DMS79 treated with DMSO at 0.1 percent for 48 hours (cell line): Measurements from ENCODE around the gene ANAPC7.
"Not testable (repeated sequence)": the region's sequence is repeated elsewhere in the genome, so short reads cannot be mapped to it uniquely, and the experiment has no call there.

Source experiments
- DNase-seq: peaks from one replicate; lab custom pipeline; 2025; lab: John Stamatoyannopoulos, UW

The ANAPC7 gene, protein sequence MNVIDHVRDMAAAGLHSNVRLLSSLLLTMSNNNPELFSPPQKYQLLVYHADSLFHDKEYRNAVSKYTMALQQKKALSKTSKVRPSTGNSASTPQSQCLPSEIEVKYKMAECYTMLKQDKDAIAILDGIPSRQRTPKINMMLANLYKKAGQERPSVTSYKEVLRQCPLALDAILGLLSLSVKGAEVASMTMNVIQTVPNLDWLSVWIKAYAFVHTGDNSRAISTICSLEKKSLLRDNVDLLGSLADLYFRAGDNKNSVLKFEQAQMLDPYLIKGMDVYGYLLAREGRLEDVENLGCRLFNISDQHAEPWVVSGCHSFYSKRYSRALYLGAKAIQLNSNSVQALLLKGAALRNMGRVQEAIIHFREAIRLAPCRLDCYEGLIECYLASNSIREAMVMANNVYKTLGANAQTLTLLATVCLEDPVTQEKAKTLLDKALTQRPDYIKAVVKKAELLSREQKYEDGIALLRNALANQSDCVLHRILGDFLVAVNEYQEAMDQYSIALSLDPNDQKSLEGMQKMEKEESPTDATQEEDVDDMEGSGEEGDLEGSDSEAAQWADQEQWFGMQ

DNA sequence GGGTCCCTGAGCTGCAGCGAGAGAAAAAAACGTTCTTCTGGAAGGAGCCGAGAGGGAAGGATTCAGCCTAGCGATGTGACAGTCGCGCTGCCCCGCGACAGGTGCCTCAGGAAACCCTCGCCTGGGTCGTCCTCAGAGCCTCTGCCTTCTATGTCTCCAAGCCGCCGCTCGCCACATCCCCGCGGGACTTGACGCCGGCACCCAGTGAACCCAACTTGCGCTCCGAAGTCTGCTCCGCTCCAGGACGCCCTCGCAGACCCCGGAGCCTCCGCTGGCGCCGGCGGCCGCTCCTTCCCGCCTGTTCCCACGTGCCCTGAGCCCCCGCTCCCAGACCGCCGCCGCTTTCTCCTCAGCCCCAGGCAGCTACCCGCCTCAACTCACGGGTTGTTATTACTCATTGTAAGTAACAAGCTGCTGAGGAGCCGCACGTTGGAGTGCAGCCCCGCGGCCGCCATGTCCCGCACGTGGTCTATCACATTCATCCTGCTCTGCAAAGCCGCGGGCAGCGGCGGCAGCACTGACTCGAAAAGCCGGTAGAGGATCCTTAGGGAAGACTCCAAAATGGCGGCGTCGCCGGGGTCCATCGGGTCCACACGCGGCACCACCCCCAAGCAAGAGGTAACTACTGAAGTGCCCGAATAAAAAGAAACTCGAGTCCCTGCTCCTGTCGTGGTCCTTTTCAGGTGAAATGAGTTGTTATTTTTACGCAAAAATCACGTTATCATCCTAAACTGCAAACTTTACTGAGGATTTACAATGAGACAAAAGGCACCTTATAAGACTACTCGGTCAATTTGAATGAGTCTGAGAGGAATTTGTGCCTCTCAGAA is at the start of gene ANAPC7:
Gene ANAPC7, minus strand, starts transcription at position 563 of the 830 bp plus-strand sequence. Its CDS starts 81 bp downstream, at position 482.
- DNase-seq = peak; percentile 91

- DNase-seq = no peak
These were observed 47.8 kb upstream of the ANAPC7 start for GRCh38 chr12:110451263-110451662.

DNA sequence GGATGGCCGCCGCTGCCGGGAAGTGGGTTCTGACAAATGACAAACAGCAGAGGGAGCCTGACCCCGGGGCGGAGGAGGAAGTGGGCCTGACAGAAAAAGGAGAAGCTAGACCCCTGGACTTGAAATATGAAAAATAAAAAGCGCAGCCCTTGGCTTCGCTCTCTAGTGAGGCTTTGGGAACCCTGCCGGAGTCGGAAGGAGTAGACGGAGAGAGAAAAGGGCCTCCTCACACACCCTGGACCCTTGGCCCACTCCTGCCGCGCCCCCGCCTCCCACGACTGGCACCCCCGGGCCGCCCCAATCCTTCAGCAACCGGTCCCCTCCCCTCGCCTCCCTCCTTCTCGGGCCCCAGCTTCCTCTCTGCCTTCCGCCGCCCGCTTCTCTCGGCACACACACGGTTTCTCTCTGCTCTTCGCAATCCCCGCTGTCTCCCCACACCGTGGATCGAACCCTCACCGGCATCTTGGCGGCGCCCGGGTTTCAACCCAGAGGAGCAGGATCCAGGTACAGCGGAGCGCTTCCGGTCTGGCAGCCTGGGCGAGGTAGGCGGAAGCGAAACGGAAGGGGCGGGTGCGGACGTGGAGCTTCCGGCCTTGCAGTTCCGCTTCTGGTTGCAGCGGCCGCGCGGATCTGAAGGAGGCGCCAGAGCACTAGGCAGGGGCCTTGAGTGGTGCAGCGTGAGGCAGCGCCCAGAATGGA is 46.4 kb upstream of the ANAPC7 start, which contains the start of gene ARPC3:
Gene ARPC3, minus strand, starts transcription at position 539 of the 699 bp plus-strand sequence. Its CDS starts 77 bp downstream, at position 462.
- DNase-seq = peak; percentile 93

GRCh38 chr12:110444455-110444854 is 40.9 kb upstream of the ANAPC7 start:
- no peak for DNase-seq

DNA sequence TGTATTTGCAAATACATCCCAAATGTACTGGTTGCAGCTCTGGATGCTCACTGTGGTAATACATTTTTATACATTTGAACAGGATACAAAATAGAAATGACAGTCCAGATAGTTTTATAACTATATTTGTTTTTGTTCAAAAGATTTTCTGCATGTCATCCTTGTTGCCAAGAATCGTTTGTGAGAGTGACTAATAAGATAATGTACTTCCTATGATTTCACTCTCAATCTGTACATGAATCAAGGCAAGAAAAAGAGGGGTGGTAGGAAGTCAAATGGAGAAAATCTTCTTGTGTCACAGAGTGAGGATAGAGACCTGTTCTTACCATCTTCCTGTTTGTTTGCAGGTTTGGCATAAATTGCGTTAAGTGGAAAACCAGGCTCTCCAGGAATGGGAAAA is 32.7 kb upstream of the ANAPC7 start:
- DNase-seq = no peak

- DNase-seq = no peak
These were observed 28.6 kb upstream of the ANAPC7 start for GRCh38 chr12:110431957-110432587.

- DNase-seq = not testable (repeated sequence)
These were observed 26.2 kb upstream of the ANAPC7 start for GRCh38 chr12:110429676-110430075.

- no peak for DNase-seq
These were observed 22.9 kb upstream of the ANAPC7 start for GRCh38 chr12:110426406-110426805.

GRCh38 chr12:110424237-110424636 is 20.7 kb upstream of the ANAPC7 start:
- no peak for DNase-seq

DNA sequence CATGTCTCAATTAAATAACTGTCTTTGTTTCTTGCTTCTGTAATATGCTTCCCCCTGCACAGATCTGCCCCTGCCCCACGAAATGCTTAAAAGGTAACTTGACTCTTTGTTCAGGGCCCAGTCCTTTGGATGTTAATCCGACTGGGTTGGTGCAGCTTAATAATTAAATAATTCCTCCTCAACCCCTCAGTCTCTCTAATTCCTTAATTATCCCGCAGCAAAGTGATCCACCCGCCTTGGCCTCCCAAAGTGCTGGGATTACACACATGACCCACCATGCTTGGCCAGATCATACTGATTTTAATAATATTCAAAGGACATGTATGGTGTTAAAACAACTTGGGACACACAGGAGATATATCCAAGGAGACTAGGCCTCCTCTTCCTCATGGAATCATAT is 18.2 kb upstream of the ANAPC7 start:
- no peak for DNase-seq

- DNase-seq = no peak
These were observed 17.7 kb upstream of the ANAPC7 start for GRCh38 chr12:110421159-110421661.

DNA sequence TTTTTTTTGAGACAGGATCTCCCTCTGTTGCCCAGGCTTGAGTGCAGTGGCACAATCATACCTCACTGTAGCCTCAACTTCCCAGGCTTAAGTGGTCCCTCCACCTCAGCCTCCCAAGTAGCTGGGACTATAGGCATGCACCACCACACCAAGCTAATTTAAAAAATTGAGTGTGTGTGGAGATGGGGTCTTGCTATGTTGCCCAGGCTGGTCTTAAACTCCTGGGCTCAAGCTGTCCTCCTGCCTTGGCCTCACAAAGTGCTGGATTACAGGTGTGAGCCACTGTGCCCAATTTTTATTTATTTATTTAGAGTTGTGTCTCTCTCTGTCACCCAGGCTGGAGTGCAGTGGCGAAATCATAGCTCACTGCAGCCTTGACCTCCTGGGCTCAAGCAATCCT is 17.1 kb upstream of the ANAPC7 start:
- DNase-seq = not testable (repeated sequence)

DNA sequence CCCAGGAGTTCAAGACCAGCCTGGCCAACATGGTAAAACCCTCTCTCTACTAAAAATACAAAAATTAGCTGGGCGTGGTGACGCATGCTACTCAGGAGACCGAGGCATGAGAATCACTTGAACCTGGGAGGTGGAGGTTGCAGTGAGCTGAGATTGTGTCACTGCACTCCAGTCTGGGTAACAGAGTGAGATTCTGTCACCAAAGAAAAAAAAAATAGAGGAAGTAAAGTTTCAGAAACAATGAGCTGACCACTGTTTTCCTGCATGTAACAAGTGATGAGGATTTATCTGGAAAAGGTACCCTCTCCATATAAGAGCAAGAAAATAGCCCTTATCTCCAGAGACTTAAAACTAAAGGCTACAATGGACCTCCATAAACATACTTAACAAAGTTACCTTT is 13.6 kb upstream of the ANAPC7 start:
- not testable (repeated sequence) for DNase-seq

- not testable (repeated sequence) for DNase-seq
These were observed 6.6 kb upstream of the ANAPC7 start for GRCh38 chr12:110410086-110410485.

- not testable (repeated sequence) for DNase-seq
These were observed 1.7 kb upstream of the ANAPC7 start for GRCh38 chr12:110405126-110405662.

GRCh38 chr12:110403976-110404682 is 621 bp upstream of the ANAPC7 start:
- peak; percentile 84 for DNase-seq

DNA sequence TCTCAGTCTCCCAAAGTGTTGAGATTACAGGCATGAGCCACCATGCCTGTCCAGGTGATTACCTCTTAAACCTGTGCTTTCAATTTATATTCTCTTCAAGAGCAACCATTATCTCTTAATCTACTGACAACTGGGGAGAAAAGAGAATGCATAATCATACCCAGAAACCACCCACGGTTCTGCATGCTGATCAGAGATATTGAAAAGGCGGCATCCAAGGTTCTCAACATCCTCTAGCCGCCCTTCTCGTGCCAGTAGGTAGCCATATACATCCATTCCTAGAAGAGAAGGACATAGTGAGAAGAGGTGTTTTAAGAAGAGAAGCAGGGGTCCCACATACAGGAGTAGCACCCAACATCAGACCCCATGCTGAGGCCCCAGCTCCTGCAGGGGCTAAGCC is 20.8 kb downstream of the ANAPC7 start:
- no peak for DNase-seq

DNA sequence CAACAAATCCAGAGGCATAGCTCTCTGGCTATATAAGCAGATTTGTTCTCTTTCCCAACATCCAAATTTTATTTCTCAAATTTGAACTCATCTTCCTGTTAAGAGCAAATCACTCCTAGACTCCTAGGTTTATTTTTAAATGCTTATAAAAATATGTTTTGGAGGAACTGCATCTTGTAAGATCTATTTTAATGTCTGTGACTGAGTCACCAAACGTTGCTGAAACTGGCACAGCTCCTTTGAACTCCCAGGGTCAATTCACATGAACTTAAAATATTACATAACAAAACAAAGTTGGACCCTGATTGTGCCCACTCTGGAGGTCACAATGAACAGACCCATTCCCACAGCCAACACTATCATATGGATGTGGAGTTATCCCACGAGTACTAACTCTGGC is 23.9 kb downstream of the ANAPC7 start:
- no peak for DNase-seq

- DNase-seq = no peak
These were observed 24.3 kb downstream of the ANAPC7 start for GRCh38 chr12:110379197-110379596.

- not testable (repeated sequence) for DNase-seq
These were observed 25.2 kb downstream of the ANAPC7 start for GRCh38 chr12:110378131-110378790.
